A673 (cell line): ENCODE data around the gene NFIC. TPM values are rescaled to one million over a fixed set of nuclear protein-coding genes. Genes with fewer than 3 reads are reported as not detected.
"Not testable (repeated sequence)": the region's sequence is repeated elsewhere in the genome, so short reads cannot be mapped to it uniquely, and the experiment has no call there.

ENCODE experiments used
- BruUV-seq: library from RNA; stranded (reverse); fragments of 400-500 nt; replicated peaks from 2 replicates; lab custom pipeline; 2021; lab: Mats Ljungman, UMichigan
- CTCF ChIA-PET: fragments of 300-600 bp; sonication (Branson Sonifier 250); formaldehyde crosslinking; loops from one replicate; lab custom pipeline; 2022; ENCODE audit warnings: antibody characterized with exemption; lab: Charles Lee
- POLR2A ChIA-PET: fragments of 300-600 bp; sonication (Branson Sonifier 250); formaldehyde crosslinking; loops from one replicate; lab custom pipeline; 2022; ENCODE audit warnings: antibody characterized with exemption; ENCODE audit not compliant: low non-redundant PET; lab: Charles Lee
- DNase-seq: peaks from one replicate; pipeline ENCODE4 v3.0.0-alpha.2; 2015; ENCODE audit warnings: low spot score
- H3K27ac ChIP-seq: fragments of 200-600 bp; sonication (generic); 2 replicates; pipeline ENCODE4 v1.5.1; 2016; ENCODE audit warnings: mixed run types, low read depth, mild to moderate bottlenecking, mixed read lengths, antibody characterized with exemption, low read length; ENCODE audit not compliant: poor library complexity, severe bottlenecking
- H3K27me3 ChIP-seq: fragments of 200-600 bp; sonication (generic); replicated peaks from 2 replicates; pipeline ENCODE4 v1.6.1; 2017; ENCODE audit warnings: mixed run types, low read depth, mild to moderate bottlenecking, mixed read lengths, antibody characterized with exemption, low read length; ENCODE audit not compliant: insufficient read depth, poor library complexity
- H3K36me3 ChIP-seq: fragments of 200-600 bp; sonication (generic); 2 replicates; pipeline ENCODE4 v1.6.1; 2016; ENCODE audit warnings: mixed run types, mild to moderate bottlenecking, mixed read lengths, antibody characterized with exemption, low read length; ENCODE audit not compliant: insufficient read depth, poor library complexity, severe bottlenecking
- H3K4me1 ChIP-seq: fragments of 200-600 bp; sonication (generic); 2 replicates; pipeline ENCODE4 v1.6.1; 2017; ENCODE audit warnings: mixed run types, mild to moderate bottlenecking, mixed read lengths, antibody characterized with exemption, low read length; ENCODE audit not compliant: insufficient read depth, poor library complexity, severe bottlenecking
- H3K4me3 ChIP-seq: fragments of 200-600 bp; sonication (generic); 2 replicates; pipeline ENCODE4 v1.5.1; 2016; ENCODE audit warnings: low read depth, mixed run types, mild to moderate bottlenecking, mixed read lengths, low read length; ENCODE audit not compliant: poor library complexity, severe bottlenecking
- H3K9me3 ChIP-seq: fragments of 200-600 bp; sonication (generic); 2 replicates; pipeline ENCODE4 v1.6.1; 2016; ENCODE audit warnings: mixed run types, low read depth, mild to moderate bottlenecking, mixed read lengths, antibody characterized with exemption, low read length; ENCODE audit not compliant: poor library complexity, severe bottlenecking
- CTCF ChIP-seq: fragments of 300-800, 200-600 bp; sonication (generic); conservative IDR thresholded peaks from 2 replicates; pipeline ENCODE4 v1.5.1; 2017; ENCODE audit warnings: low read depth, mild to moderate bottlenecking, antibody characterized with exemption, low read length, moderate library complexity, mixed read lengths
- EZH2 ChIP-seq: fragments of 200-600 bp; sonication (generic); IDR thresholded peaks from 2 replicates; pipeline ENCODE4 v1.6.1; 2017; ENCODE audit warnings: borderline replicate concordance, low read depth, mild to moderate bottlenecking, mixed read lengths, antibody characterized with exemption, low read length; ENCODE audit not compliant: poor library complexity, severe bottlenecking
- intact Hi-C: fragments of 100-400 bp; cut with micrococcal nuclease; formaldehyde crosslinking; loops from one replicate; pipeline ENCODE4 v1.10.0; 2022; ENCODE audit not compliant: unreplicated experiment
- total RNA-seq: library from RNA; stranded (reverse); gene quantifications from 2 replicates; pipeline ENCODE4 v1.2.3, GENCODE V29; 2021

The NFIC gene
- total RNA-seq, 1 experiment from 2014 or later, result 112 TPM

- TF ChIP-seq CTCF (no peak), EZH2 (no peak)
- intact Hi-C loops, result no loop called here
- Histone ChIP-seq H3K9me3 (no peaks in the 10 kb centered on the region), H3K36me3 (no peaks in the 10 kb centered on the region), H3K27me3 (no peaks in the 10 kb centered on the region), H3K4me3 (no peak overlapping the region), H3K27ac (no peak overlapping the region), H3K4me1 (no peaks in the 10 kb centered on the region)
- BruUV-seq, result no TSS peak
- CTCF ChIA-PET, result interaction anchor here (0.7 kb wide), 1 partner anchor 9 kb away, joined by 4 read pairs; no protein-coding TSS in a partner anchor
- no peak for DNase-seq
- POLR2A ChIA-PET, result no interaction called here
These were observed 53.9 kb downstream of the NFIC start for GRCh38 chr19:3420244-3420755.

GRCh38 chr19:3420909-3421619 lies 54.7 kb downstream of the NFIC start:
- H3K36me3 ChIP-seq, result no peaks in the 10 kb centered on the region
- intact Hi-C loops, result no loop called here
- CTCF ChIA-PET, result interaction anchor here (0.6 kb wide), 1 partner anchor 40 kb away, joined by 4 read pairs; no protein-coding TSS in a partner anchor
- DNase-seq, result no peak
- no peak overlapping the region for H3K4me3 ChIP-seq
- no peaks in the 10 kb centered on the region for H3K9me3 ChIP-seq
- POLR2A ChIA-PET, result no interaction called here
- no peak overlapping the region for H3K27ac ChIP-seq
- no peaks in the 10 kb centered on the region for H3K27me3 ChIP-seq
- H3K4me1 ChIP-seq, result no peaks in the 10 kb centered on the region
- no TSS peak for BruUV-seq
- TF ChIP-seq EZH2 (no peak), CTCF (no peak)

- POLR2A ChIA-PET, H3K36me3 ChIP-seq, H3K4me1 ChIP-seq, H3K27ac ChIP-seq, H3K4me3 ChIP-seq, DNase-seq, CTCF ChIA-PET, BruUV-seq, H3K27me3 ChIP-seq, H3K9me3 ChIP-seq, intact Hi-C loops: not testable (repeated sequence)
These were observed 55.3 kb downstream of the NFIC start for GRCh38 chr19:3421656-3422055.
